Left lung (tissue), 10 donors: ENCODE results near the gene SEPTIN10. TPM values are rescaled to one million over a fixed set of nuclear protein-coding genes. Genes with fewer than 3 reads are reported as not detected.

Source experiments
- ATAC-seq: fragments of 200-7000 bp; cut with Tn5 transposase; one replicate; pipeline ENCODE4 v1.9.1; 2020; ENCODE audit warnings: moderate library complexity
- DNase-seq, 4 donors: peaks; one replicate each; pipeline ENCODE4 v3.0.0-alpha.2; 2013 to 2020
- H3K27ac ChIP-seq, 2 donors: fragments of 200-600 bp; sonication (generic) in 1 of 2; one replicate each; pipeline versions ENCODE4 v1.5.0 to v1.8.0; 2020 to 2021
- H3K27me3 ChIP-seq, 2 donors: fragments of 200-600 bp; sonication (generic) in 1 of 2; one replicate each; pipeline versions ENCODE4 v1.5.0 to v1.8.0; 2020 to 2021
- H3K36me3 ChIP-seq, 2 donors: fragments of 200-600 bp; sonication (generic) in 1 of 2; one replicate each; pipeline versions ENCODE4 v1.5.0 to v1.8.0; 2020 to 2021
- H3K4me1 ChIP-seq, 2 donors: fragments of 200-600 bp; one replicate each; pipeline ENCODE4 v1.8.0; 2021
- H3K4me3 ChIP-seq, 2 donors: fragments of 200-600 bp; sonication (generic) in 1 of 2; one replicate each; pipeline versions ENCODE4 v1.5.0 to v1.8.0; 2020 to 2021; ENCODE audit warnings: mild to moderate bottlenecking in 1 of 2
- H3K9me3 ChIP-seq, 2 donors: fragments of 200-600 bp; sonication (generic) in 1 of 2; one replicate each; pipeline versions ENCODE4 v1.5.0 to v1.8.0; 2020 to 2021
- CTCF ChIP-seq, 2 donors: fragments of 200-600 bp; sonication (generic) in 1 of 2; IDR thresholded peaks; one replicate each; pipeline versions ENCODE4 v1.5.0 to v1.8.0; 2021; ENCODE audit warnings: antibody characterized with exemption in 2 of 2
- intact Hi-C, 2 donors: fragments of 100-400 bp; cut with DNase I; formaldehyde crosslinking; loops; one replicate each; pipeline versions ENCODE4 v1.11.2 to v1.14.2; 2022
- polyA plus RNA-seq, 6 donors: library from polyadenylated mRNA; unstranded; fragments of 120-200 nt; gene quantifications; one replicate each; pipeline ENCODE4 v1.2.1, GENCODE V29; 2013; ENCODE audit not compliant: insufficient read length in 6 of 6
- total RNA-seq, 2 donors: library from RNA; stranded (reverse); fragmentation: NEBNext Ultra II Directional; extraction: Animal tissue kit (Norgen Biotek cat#: 25700); gene quantifications; one replicate each; pipeline ENCODE4 v1.2.1, GENCODE V29; 2021
- donor health status: DM: no; HTN: yes; CAD: no.
- donor health status: DM: no; HTN: no; CAD: no.

Gene SEPTIN10
- total and polyA plus RNA-seq, 8 donors, result 66.6 to 152 (median 130) TPM

GRCh38 chr2:109510136-109511028 is 103.4 kb downstream of the SEPTIN10 start:
- peak in 3 of 4 donors; percentile 71 to 81 (median 72) for DNase-seq
- intact Hi-C loops, result loop anchor here in 1 of 2 donors (5.0 kb wide), 1 partner anchor 383 kb away; the partner anchor contains the start of gene SH3RF3
- TF ChIP-seq CTCF (IDR thresholded peaks at IDR 0.05), result peak; percentile 85 to 91
- Histone ChIP-seq H3K9me3 (peaks cover 0 to 2% of the 10 kb centered on the region in 2 donors), H3K36me3 (no peaks in the 10 kb centered on the region), H3K27ac (no peak overlapping the region), H3K4me1 (no peaks in the 10 kb centered on the region), H3K4me3 (no peak overlapping the region), H3K27me3 (no peaks in the 10 kb centered on the region)
- ATAC-seq, result peak; percentile 90

- no peak for TF ChIP-seq CTCF (IDR thresholded peaks at IDR 0.05)
- H3K4me1 ChIP-seq, result no peaks in the 10 kb centered on the region
- intact Hi-C loops, result no loop called here
- DNase-seq (no peak), ATAC-seq (no peak)
- no peaks in the 10 kb centered on the region for H3K27me3 ChIP-seq
- H3K36me3 ChIP-seq, result no peaks in the 10 kb centered on the region
- no peak overlapping the region for H3K27ac ChIP-seq
- no peak overlapping the region for H3K4me3 ChIP-seq
- H3K9me3 ChIP-seq, result peaks cover 0 to 2% of the 10 kb centered on the region in 2 donors
Observed at GRCh38 chr2:109508556-109508955, 105.2 kb downstream of the SEPTIN10 start.

- peaks cover 0 to 2% of the 10 kb centered on the region in 2 donors for H3K9me3 ChIP-seq
- no peak for TF ChIP-seq CTCF (IDR thresholded peaks at IDR 0.05)
- H3K4me3 ChIP-seq, result no peak overlapping the region
- no peaks in the 10 kb centered on the region for H3K36me3 ChIP-seq
- H3K4me1 ChIP-seq, result no peaks in the 10 kb centered on the region
- H3K27me3 ChIP-seq, result no peaks in the 10 kb centered on the region
- intact Hi-C loops, result no loop called here
- no peak for DNase-seq
- ATAC-seq, result no peak
- H3K27ac ChIP-seq, result no peak overlapping the region
Observed at GRCh38 chr2:109507828-109508227, 105.9 kb downstream of the SEPTIN10 start.

- Histone ChIP-seq H3K4me3 (no peak overlapping the region), H3K27ac (no peak overlapping the region), H3K9me3 (peaks cover 0 to 2% of the 10 kb centered on the region in 2 donors), H3K36me3 (no peaks in the 10 kb centered on the region), H3K27me3 (no peaks in the 10 kb centered on the region), H3K4me1 (no peaks in the 10 kb centered on the region)
- DNase-seq, result no peak
- ATAC-seq, result no peak
- intact Hi-C loops, result no loop called here
- no peak for TF ChIP-seq CTCF (IDR thresholded peaks at IDR 0.05)
Observed at GRCh38 chr2:109507217-109507616, 106.5 kb downstream of the SEPTIN10 start.

- DNase-seq, result no peak
- no peak for TF ChIP-seq CTCF (IDR thresholded peaks at IDR 0.05)
- intact Hi-C loops, result no loop called here
- no peak overlapping the region for H3K27ac ChIP-seq
- H3K9me3 ChIP-seq, result peaks cover 0 to 2% of the 10 kb centered on the region in 2 donors
- no peak for ATAC-seq
- no peaks in the 10 kb centered on the region for H3K27me3 ChIP-seq
- H3K4me3 ChIP-seq, result no peak overlapping the region
- H3K36me3 ChIP-seq, result peaks cover 0 to 9% of the 10 kb centered on the region in 2 donors
- H3K4me1 ChIP-seq, result peaks cover 2 to 4% of the 10 kb centered on the region in 2 donors
Observed at GRCh38 chr2:109503191-109503590, 110.6 kb downstream of the SEPTIN10 start.
